HTR-8/SVneo (cell line): ENCODE results near the gene NUPR1.
"Not testable (repeated sequence)": the region's sequence is repeated elsewhere in the genome, so short reads cannot be mapped to it uniquely, and the experiment has no call there.

ENCODE experiments used
- DNase-seq: peaks from one replicate; pipeline ENCODE4 v3.0.0; 2011; ENCODE audit warnings: low spot score, mixed read lengths; ENCODE audit not compliant: insufficient read length
- FAIRE-seq: peaks from 2 replicates; lab custom pipeline; 2011; peaks lifted over from hg19 to GRCh38; lab: Jason Lieb, UNC

The NUPR1 gene

DNA sequence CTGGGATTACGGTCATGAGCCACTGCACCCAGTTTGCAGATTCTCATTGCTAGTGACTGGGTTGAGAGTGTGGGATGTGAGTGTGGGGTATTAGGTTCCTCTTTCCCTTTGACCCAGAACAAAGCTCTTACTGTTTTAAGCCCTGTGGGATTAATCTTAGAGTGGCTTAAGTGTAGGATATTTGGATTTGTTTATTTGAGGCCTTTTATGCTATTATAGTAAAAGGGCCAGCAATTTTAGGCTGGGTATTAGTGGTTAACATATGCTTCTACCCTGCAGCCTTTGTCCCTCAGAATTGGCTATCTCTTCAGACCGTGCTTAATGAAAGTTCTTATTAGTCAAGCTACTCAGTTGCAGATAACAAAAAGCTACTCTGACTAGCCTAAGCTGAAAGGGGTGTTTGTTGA, 18.1 kb upstream of the NUPR1 start:
- FAIRE-seq (no peak), DNase-seq (no peak)

DNA sequence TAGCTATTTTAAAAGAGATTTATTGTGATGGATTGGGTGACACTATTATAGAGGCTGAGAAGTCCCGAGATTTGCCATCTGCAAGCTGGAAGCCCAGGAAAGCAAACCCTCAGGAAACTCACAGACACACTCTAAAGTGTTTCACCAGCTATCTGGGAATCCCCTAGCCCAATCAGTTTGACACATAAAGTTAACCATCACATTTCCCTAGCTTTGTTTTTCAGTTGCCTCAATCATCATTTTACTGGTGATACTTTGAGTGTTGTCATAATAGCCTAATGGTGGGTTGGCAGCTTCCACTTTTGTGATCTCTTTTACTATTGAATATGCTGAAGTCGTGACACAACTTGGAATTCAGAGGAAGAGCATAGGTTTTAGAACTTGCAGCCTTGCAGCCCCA, 16.8 kb upstream of the NUPR1 start:
- no peak for DNase-seq
- FAIRE-seq, result no peak

DNA sequence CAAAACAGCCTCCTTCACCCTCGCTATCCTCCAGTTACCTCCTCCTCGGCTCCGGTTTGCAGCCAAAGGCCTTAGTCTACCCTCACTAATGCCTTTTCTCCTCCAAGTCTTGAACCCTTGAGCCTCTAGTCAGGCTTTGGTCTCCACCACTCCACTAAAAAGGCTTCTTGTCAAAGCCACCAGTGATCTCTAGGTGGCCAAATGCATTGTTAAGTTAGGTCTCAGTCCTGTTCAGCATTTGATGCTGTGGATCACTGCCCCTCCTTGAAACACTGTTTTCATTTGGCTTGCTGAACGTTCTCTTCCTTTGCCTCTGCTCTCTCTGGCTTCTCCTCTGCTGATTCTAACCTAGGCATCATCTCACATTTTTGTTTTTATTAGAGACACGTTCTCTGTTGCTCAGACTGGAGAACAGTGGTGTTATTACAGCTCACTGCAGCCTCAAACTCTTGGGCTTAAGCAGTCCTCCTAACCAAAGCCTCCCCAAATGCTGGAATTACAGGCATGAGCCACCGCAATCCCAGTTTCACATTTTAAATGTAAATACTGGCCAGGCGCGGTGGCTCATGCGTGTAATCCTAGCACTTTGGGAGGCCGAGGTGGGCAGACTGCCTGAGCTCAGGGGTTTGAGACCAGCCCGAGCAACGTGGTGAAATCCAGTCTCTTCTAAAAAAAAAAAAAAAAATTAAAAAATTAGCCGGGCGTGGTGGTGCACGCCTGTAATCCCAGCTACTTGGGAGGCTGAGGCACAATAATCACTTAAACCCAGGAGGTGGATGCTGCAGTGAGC, 16.1 kb upstream of the NUPR1 start:
- no peak for DNase-seq
- FAIRE-seq, result no peak

DNA sequence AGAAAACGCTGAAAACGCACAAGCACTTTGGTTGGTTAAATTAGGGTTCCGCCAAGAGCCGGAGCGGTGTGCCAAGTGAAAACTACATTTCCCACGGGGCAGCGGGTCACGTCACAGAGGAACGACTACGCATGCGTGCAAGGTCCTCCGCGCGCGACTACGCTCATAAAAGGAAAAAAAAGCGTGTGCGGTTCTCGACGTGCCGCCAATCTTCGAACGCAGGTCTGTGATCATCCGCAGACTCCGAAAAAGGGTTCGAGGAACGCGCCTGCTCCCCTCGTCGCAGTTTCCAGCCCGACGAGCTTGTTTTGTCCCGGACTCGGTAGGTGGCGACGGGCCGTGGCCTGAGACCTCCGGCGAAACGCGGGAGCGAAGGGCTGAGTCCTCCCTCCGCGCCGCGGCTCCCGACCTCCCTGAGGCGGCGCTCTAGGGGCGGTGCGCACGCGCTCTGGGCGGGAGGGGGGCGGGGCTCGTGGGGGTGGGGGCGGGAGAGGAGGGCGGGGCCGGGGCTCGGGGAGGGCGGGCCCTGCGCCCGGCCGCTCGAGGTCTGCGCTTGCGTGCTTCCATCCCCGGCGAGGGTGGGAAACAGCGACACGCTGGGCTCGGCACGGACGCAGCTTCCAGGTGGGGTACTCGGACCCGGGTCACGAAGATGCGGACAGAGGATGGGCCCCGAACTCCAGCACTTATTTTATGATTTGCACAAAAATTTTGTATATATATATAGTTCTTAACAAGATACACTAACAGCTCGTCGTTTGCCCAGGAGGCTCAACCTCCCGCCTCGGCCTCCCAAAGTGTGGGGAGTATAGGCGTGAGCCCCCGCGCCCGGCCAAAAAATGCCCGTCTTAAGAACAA, 15.2 kb upstream of the NUPR1 start, which contains the start of gene SGF29:
Gene SGF29, plus strand, starts transcription at position 145 of the 858 bp plus-strand sequence. CDS start 27,150 bp downstream, outside the sequence.
- FAIRE-seq, result no peak
- DNase-seq, result peak; percentile 86

DNA sequence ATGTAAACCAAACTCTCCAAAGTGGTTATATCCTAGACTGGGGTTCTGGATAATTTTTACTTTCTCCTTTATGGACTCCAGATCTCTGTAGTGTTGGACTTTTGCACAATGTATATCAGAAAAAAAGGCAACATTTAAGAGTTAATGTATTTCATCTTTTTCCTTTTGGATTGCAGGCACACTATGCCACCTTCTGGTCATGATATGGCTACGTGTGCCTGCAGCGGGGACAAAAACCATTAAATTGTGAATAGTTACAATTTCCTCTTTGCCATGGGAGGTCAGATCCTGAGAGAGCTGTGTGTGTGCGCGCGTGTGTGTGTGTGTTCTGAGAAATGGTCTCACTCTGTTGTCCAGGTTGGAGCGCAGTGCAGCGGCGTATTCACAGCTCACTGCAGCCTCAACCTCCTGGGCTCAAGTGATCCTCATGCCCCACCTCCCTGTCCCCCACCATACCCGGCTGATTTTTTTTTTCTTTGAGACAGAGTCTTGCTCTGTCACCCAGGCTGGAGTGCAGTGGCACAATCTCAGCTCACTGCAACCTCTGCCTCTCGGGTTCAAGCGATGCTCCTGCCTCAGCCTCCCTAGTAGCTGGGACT, 10.6 kb upstream of the NUPR1 start:
- FAIRE-seq (no peak), DNase-seq (peak; percentile 29)

DNA sequence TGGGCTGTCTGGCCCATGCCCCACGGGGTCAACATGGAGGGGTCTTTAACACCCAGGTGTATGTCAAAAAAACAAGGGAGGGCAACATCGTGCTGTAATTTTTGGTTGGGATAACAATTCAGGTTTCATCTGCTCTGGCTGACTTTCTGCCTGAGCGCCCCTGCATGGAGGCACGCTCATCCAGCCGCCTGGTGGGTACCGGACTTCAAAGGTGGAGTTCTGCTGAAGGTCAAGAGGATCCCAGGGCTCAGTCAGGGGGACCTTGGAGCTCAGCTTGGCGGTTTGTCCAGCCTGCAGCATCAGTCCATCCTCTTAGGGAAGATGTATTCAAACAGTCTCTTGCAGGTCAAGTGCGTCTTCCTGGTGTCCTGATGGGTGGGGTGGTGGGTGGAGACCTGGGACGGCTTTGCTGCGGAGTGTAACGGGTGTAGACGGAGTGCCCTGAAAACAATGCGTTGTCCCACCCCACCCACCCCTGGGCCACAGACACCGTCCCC, 9.6 kb upstream of the NUPR1 start:
- no peak for DNase-seq
- no peak for FAIRE-seq

DNA sequence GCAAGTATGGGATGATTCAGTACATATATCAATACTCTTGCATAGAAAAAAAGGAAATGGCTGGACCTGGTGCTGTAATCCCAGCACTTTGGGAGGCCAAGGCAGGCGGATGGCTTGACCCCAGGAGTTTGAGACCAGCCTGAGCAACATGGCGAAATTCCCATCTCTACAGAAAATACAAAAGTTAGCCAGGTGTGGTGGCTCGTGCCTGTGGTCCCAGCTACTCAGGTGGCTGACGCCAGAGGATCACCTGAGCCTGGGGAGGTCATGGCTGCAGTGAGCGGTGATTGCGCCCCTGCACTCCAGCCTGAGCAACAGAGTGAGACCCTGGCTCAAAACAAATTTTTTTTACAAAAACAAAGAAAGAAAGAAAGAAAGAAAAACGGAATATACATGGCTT, 7.9 kb upstream of the NUPR1 start:
- FAIRE-seq, result no peak

DNA sequence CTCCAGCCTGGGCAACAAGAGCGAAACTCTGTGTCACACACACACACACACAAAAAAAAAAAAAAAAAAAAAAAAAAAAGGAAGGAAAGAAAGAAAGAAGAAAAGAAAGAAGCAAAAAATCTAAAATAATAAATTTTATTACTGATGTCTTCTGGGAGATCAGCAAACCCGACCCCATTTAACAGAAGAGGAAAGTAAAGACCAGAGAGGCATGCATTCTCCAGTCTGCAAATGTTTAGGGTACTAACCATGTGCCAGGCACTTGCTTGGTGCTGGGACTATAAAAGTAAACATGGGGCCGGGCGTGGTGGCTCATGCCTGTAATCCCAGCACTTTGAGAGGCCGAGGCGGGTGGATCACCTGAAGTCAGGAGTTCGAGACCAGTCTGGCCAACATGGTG, 7.2 kb upstream of the NUPR1 start:
- not testable (repeated sequence) for DNase-seq, FAIRE-seq

More for the DNA sequence above, 7.9 kb upstream of the NUPR1 start:
- DNase-seq, result no peak

DNA sequence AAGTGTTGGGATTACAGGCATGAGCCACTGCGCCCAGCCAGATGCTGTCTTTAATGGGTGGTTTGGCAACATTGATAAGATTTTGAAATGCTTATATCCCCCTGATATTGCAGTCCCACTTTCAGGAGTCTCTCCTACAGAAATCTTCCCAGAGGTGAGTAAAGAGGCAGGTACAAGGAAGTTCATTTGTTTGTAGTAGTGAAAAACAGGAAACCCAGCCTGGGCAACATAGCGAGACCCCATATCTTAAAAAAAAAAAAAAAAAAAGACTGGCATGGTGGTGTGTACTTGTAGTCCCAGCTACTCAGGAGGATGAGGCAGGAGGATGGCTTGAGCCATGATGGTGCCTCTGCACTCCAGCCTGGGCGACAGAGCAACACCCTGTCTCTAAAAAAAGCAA, 6.2 kb upstream of the NUPR1 start:
- no peak for DNase-seq
- no peak for FAIRE-seq

DNA sequence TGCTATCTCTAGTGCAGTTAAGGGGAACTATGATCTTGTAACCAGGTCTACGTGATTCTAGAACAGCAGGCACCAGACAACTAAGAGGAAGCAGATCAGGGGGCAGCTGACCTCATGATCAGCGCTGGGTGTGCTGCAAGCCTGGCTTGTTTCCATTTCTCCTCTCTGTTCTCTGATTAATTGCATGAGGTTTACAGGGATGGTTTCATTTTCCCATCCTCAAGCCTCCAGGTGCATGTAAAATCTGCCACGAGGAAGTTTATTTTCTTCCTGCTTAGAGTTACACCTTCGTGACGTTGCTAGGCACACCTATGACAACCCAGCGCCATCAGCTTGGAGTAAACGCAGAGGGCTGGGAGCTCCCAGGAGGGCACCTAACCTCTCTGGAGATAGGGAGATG, 4.3 kb upstream of the NUPR1 start:
- no peak for DNase-seq
- FAIRE-seq, result no peak

DNA sequence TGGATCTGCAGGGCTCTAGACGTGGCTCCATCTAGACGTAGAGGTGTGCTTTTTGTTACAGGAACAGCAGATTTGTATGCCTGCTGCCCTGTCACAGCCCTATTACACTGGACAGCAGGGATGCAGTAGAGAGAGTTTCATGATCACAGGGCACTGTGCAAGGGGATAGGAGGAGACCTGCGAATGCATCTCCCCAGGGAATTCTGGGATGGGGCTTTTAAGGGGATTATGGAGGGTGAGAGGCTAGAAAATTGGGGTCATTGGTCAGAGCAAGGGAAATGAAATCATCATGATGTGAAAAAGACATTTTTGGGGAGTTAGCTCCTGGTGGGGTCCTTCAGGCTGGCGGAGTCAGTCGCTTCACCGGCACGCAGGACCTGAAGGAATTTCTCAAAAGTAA, 3.9 kb upstream of the NUPR1 start:
- FAIRE-seq, result no peak
- DNase-seq, result no peak

DNA sequence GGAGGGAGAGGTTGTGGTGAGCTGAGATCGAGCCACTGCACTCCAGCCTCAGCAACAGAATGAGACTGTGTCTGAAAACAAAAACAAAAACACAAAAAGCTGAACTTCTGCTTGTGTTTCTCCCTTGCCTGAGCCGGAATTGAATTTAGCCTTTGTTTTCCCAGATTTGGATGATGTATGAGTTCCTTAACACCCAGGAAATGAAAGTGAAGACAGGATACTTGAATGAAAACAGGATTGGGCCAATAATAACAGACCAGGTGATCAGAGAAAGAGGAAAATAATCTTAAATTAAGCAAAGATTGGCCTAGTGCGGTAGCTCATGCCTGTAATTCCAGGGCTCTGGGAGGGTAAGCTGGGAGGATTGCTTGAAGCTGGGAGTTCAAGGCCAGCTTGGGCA, 1.6 kb upstream of the NUPR1 start:
- no peak for FAIRE-seq
- no peak for DNase-seq

DNA sequence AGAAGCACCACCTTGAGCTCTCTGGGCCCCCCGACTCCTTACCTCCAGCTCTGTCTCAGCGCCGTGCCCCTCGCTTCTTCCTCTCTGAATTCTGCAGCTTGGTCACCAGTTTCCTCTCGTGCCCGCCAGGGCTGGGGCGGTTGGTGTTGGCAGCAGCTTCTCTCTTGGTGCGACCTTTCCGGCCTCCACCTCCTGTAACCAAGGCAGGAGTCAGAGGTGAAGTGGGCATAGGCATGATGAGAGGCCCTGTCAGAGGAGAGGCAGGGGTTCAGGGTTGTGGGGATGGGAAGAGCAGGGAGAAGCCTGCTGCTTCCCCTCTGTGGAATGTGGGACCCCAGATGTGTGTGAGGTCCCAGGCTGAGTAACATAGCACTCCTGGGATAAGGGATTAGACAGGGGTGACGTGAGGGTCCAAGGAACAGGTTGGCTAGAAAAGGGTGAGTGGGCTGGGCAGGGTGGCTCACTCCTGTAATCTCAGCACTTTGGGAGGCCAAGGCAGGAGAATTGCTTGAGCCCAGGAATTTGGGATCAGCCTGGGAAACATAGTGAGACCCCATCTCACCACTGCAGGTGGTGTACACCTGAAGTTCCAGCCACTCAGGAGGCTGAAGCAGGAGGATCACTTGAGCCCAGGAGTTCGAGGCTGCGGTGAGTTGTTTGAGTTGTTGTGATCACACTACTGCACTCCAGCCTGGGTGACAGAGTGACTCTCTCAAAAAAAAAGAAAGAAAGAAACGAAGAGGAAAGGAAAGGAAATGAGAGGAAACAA, 626 bp downstream of the NUPR1 start:
- DNase-seq, result no peak
- FAIRE-seq, result no peak

DNA sequence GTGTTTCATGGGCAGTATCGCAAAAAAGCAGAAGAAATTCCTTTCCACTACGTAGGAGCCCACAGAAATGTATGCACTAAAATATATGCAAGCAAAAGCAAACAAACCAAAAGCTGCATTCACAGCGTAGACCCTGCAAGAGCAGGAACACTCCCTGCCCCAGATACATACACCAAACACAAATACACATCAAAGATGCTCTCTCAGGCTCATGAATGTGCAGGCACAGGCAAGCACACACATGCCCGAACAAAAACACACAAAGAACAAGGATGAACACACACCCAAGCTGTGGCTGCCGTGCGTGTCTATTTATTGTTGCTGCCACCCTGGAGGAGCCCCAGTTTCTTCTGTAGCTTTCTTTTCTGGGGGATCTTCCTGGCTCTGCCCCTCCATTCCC, 1.7 kb downstream of the NUPR1 start:
- FAIRE-seq (no peak), DNase-seq (no peak)

DNA sequence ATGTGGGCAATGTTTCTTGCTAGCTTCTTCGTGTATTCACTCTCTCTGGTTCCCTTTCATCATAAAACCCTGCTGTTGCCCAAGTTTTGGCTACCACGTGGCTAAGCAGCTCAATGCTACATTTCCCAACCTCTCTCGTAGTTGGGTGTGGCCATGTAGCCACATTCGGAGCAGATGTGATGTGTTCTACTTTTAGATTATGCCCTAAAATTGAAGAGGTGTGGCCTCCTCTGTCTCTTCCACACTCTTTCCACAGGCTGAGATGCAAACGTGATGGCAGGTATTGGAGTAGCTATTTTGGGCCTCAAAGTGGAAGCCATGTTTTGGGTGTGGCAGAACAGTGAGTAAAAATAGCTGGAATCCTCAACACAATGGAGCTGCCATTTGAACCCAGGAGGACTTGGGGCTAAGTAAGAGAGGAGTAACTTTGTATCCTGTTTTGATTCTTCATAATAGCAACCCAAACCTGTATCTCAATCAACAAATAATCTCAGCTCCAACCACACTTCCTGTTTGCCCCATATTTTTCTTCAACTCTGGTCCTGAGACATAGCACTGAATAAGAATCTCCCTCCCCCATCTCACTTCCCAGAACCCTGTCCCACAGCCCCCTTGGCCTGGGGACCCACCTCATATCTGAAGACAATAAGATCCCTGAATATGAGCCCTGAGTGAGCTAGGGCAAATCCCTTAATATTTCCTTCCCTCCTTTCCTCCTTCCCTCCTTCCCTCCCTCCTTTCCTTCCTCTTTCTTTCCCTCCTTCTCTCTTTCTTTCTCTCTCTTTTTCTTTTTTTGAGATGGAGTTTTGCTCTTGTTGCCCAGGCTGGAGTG, 4.0 kb downstream of the NUPR1 start:
- FAIRE-seq, result no peak
- DNase-seq, result no peak

DNA sequence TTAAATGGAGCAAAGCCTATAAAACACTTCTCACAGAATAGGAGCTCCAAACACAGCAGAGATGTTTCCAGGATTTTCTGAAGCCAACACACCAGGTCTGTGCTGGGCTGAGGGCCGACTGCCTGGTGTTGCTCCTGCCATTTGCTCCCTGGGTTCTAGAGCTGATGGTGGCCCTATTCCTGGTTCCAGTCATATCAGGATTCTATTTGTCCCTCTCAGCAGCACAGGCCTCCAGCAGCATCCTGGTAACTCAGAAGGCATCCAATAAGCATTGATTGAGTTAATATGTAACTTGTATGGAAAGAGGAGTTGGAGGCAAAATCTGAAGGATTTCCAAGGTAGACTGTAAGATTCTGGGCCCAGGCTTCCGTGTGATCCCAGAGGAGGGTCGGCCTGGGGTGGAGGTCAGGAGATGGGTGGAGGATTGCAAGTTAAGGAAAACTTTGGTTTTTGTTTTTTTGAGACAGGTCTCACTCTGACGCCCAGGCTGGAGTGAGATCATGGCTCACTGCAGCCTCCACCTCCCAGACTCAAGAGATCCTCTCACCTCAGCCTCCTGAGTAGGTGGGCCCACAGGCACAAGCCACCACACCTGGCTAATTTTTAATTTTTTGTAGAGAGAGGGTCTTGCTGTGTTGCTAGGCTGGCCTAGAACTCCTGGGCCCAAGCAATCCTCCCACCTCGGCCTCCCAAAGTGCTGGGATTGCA, 5.7 kb downstream of the NUPR1 start:
- DNase-seq (no peak), FAIRE-seq (no peak)

DNA sequence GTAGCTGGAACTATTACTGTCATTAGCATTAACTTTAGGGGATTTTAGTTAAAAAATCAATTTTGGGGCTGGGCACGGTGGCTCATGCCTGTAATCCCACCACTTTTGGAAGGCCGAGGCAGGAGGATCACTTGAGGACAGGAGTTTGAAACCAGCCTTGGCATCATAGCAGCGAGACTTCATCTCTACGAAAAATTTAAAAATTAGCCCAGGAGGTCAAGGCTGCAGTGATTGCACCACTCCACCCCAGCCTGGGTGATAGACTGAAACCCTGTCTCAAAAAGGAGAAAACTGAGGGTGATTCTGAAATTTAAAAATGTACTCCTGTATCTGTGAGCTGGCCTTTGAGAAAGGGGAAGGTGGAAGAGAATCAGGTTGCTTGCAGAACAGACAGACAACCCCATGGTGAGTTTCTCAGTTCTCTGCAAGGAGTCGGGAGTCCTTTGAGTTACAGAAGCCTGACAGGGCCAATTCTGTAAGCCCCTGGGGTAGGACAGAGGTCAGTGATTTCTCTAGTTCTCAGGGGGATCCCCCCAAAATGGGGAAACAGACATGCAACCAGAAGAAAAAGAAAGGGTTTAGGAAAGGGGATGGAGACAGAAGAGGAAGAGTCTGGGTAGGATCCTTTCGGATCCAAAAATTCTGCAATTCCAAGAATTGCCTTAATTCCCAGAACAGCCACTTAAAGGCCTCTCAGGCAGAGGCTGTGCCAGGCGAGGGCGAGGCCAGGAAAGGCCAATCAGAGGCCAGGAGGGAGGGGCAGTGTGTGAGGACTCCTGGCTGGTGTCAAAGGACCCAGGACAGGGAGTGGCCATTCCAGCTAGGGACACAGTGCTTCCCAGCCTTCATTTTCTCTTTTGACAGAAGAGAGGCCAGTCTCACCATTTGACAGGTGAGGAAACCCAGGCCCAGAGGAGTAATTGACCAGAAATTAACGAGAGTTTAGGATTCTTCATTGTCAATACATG, 6.7 kb downstream of the NUPR1 start:
- DNase-seq (no peak), FAIRE-seq (no peak)
